Mucosa of descending colon (tissue), 3 donors: ENCODE measurements around the gene LHX1. TPM values are rescaled to one million over a fixed set of nuclear protein-coding genes. Genes with fewer than 3 reads are reported as not detected.

Experiments used
- ATAC-seq: fragments of 200-7000 bp; cut with Tn5 transposase; one replicate; pipeline ENCODE4 v1.9.1; 2020; ENCODE audit warnings: mild to moderate bottlenecking, moderate library complexity
- DNase-seq, 3 donors: peaks; one replicate each; pipeline ENCODE4 v3.0.0-alpha.2; 2020
- H3K36me3 ChIP-seq: fragments of 200-600 bp; one replicate; pipeline ENCODE4 v1.8.0; 2021; ENCODE audit warnings: low read depth, mild to moderate bottlenecking
- H3K4me1 ChIP-seq: fragments of 200-600 bp; one replicate; pipeline ENCODE4 v1.8.0; 2021; ENCODE audit warnings: low read depth, mild to moderate bottlenecking
- H3K4me3 ChIP-seq: fragments of 200-600 bp; one replicate; pipeline ENCODE4 v1.8.0; 2021; ENCODE audit warnings: mild to moderate bottlenecking
- H3K9me3 ChIP-seq: fragments of 200-600 bp; one replicate; pipeline ENCODE4 v1.8.0; 2021; ENCODE audit warnings: mild to moderate bottlenecking
- CTCF ChIP-seq: fragments of 200-600 bp; IDR thresholded peaks from one replicate; pipeline ENCODE4 v1.8.0; 2022; ENCODE audit warnings: antibody characterized with exemption, mild to moderate bottlenecking
- intact Hi-C, 2 donors: fragments of 100-400 bp; cut with DNase I in 1 of 2; cut with micrococcal nuclease in 1 of 2; formaldehyde crosslinking; loops; one replicate each; pipeline versions ENCODE4 v1.11.0 to v1.11.1; 2022; cut with DNase I, micrococcal nuclease
- total RNA-seq, 3 donors: library from RNA; stranded (reverse); fragmentation: NEBNext Ultra II Directional in 2 of 3; extraction: Animal tissue kit (Norgen Biotek cat#: 25700) in 2 of 3; gene quantifications; one replicate each; pipeline versions ENCODE4 v1.2.1 to v1.2.4, GENCODE V29; 2021 to 2023
- donor health status: DM: no; HTN: no; CAD: no; lungs with moderate emphysema.
- donor health status: DM: no; HTN: no; CAD: no.
- donor health status: DM: no; HTN: yes; CAD: no.

Gene LHX1
- total RNA-seq, 3 donors from 2014 or later: not detected

GRCh38 chr17:36901506-36901905 is 35.8 kb upstream of the LHX1 start:
- ATAC-seq (no peak), DNase-seq (no peak)
- no peak for TF ChIP-seq CTCF
- intact Hi-C loops: no loop called here
- Histone ChIP-seq H3K4me3 (no peak overlapping the region), H3K36me3 (no peaks in the 10 kb centered on the region), H3K9me3 (no peaks in the 10 kb centered on the region), H3K4me1 (no peaks in the 10 kb centered on the region)

GRCh38 chr17:36907407-36907806 is 29.9 kb upstream of the LHX1 start:
- no peak for TF ChIP-seq CTCF
- no peak overlapping the region for H3K4me3 ChIP-seq
- intact Hi-C loops: no loop called here
- no peaks in the 10 kb centered on the region for H3K36me3 ChIP-seq
- no peaks in the 10 kb centered on the region for H3K4me1 ChIP-seq
- no peaks in the 10 kb centered on the region for H3K9me3 ChIP-seq
- no peak for DNase-seq
- no peak for ATAC-seq

GRCh38 chr17:36910513-36910912 is 26.8 kb upstream of the LHX1 start:
- TF ChIP-seq CTCF: no peak
- H3K9me3 ChIP-seq: no peaks in the 10 kb centered on the region
- intact Hi-C loops: no loop called here
- ATAC-seq (no peak), DNase-seq (no peak)
- H3K4me3 ChIP-seq: no peak overlapping the region
- no peaks in the 10 kb centered on the region for H3K4me1 ChIP-seq
- no peaks in the 10 kb centered on the region for H3K36me3 ChIP-seq

GRCh38 chr17:36911001-36911400 is 26.3 kb upstream of the LHX1 start:
- TF ChIP-seq CTCF: no peak
- ATAC-seq: no peak
- Histone ChIP-seq H3K36me3 (no peaks in the 10 kb centered on the region), H3K4me3 (no peak overlapping the region), H3K9me3 (no peaks in the 10 kb centered on the region), H3K4me1 (no peaks in the 10 kb centered on the region)
- no peak for DNase-seq
- intact Hi-C loops: no loop called here

DNA sequence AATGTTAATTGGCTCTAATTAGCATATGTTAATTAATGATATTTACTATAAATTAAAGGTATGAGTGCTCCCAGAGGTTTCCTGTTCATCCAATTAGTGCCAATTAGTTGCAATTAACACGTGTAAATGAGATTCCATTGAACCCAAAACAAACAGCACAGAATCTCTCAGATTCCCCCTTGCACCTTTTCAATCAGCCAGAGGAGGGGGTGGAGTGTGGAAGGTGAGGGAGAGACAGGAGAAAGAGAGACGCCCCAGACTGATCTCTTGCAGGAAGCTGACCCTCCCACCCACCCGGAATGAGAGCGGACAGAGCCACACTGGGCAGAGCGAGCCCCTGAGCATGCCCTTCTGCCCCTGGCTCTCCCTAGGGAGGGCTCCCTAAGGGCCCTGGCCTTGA is 24.1 kb upstream of the LHX1 start:
- H3K36me3 ChIP-seq: no peaks in the 10 kb centered on the region
- TF ChIP-seq CTCF: no peak
- no peak overlapping the region for H3K4me3 ChIP-seq
- H3K9me3 ChIP-seq: no peaks in the 10 kb centered on the region
- H3K4me1 ChIP-seq: no peaks in the 10 kb centered on the region
- DNase-seq: no peak
- no peak for ATAC-seq
- intact Hi-C loops: no loop called here

- Histone ChIP-seq H3K4me1 (no peaks in the 10 kb centered on the region), H3K4me3 (no peak overlapping the region), H3K9me3 (no peaks in the 10 kb centered on the region), H3K36me3 (no peaks in the 10 kb centered on the region)
- no peak for ATAC-seq
- DNase-seq: no peak
- intact Hi-C loops: no loop called here
- TF ChIP-seq CTCF: no peak
These were observed 19.0 kb upstream of the LHX1 start for GRCh38 chr17:36918211-36918691.
